ENCODE results near the gene AKIRIN2. TPM values are rescaled to one million over a fixed set of nuclear protein-coding genes. Genes with fewer than 3 reads are reported as not detected.
"Not testable (repeated sequence)": the region's sequence is repeated elsewhere in the genome, so short reads cannot be mapped to it uniquely, and the experiment has no call there.

Gene AKIRIN2
- total RNA-seq, 1 donor from 2014 or later: 49.0 TPM

- intact Hi-C loops (cut with DNase I): no loop called here
- ATAC-seq (no peak), DNase-seq (ENCODE audit: low spot score) (no peak)
These were observed 20.6 kb upstream of the AKIRIN2 start for GRCh38 chr6:87722540-87723169.

GRCh38 chr6:87721311-87721710 lies 19.3 kb upstream of the AKIRIN2 start:
- DNase-seq (ENCODE audit: low spot score) (no peak), ATAC-seq (no peak)
- intact Hi-C loops (cut with DNase I): no loop called here

GRCh38 chr6:87718662-87719433 lies 16.8 kb upstream of the AKIRIN2 start:
- DNase-seq (ENCODE audit: low spot score) (no peak), ATAC-seq (no peak)
- intact Hi-C loops (cut with DNase I): no loop called here

- intact Hi-C loops (cut with DNase I): no loop called here
- no peak for ATAC-seq
- no peak for DNase-seq (ENCODE audit: low spot score)
These were observed 15.0 kb upstream of the AKIRIN2 start for GRCh38 chr6:87716928-87717614.

GRCh38 chr6:87714093-87714842 lies 12.2 kb upstream of the AKIRIN2 start:
- DNase-seq (ENCODE audit: low spot score) (no peak), ATAC-seq (no peak)
- intact Hi-C loops (cut with DNase I): no loop called here

GRCh38 chr6:87712713-87713112 lies 10.7 kb upstream of the AKIRIN2 start:
- DNase-seq (ENCODE audit: low spot score); ATAC-seq; intact Hi-C loops (cut with DNase I): not testable (repeated sequence)

- ATAC-seq (no peak), DNase-seq (ENCODE audit: low spot score) (no peak)
- intact Hi-C loops (cut with DNase I): no loop called here
These were observed 8.1 kb upstream of the AKIRIN2 start for GRCh38 chr6:87710090-87710489.

GRCh38 chr6:87708581-87709427 lies 6.8 kb upstream of the AKIRIN2 start:
- ATAC-seq; DNase-seq (ENCODE audit: low spot score); intact Hi-C loops (cut with DNase I): not testable (repeated sequence)

- no peak for ATAC-seq
- intact Hi-C loops (cut with DNase I): no loop called here
- no peak for DNase-seq (ENCODE audit: low spot score)
These were observed 4.3 kb upstream of the AKIRIN2 start for GRCh38 chr6:87706187-87706966.

GRCh38 chr6:87705070-87705691 lies 3.1 kb upstream of the AKIRIN2 start:
- DNase-seq (ENCODE audit: low spot score): no peak
- no peak for ATAC-seq
- intact Hi-C loops (cut with DNase I): no loop called here

GRCh38 chr6:87703039-87703438 lies 1.0 kb upstream of the AKIRIN2 start:
- ATAC-seq; DNase-seq (ENCODE audit: low spot score); intact Hi-C loops (cut with DNase I): not testable (repeated sequence)

- ATAC-seq (peak; percentile 9), DNase-seq (ENCODE audit: low spot score) (no peak)
- intact Hi-C loops (cut with DNase I): no loop called here
These were observed 534 bp upstream of the AKIRIN2 start for GRCh38 chr6:87702589-87702945.

- ATAC-seq (no peak), DNase-seq (ENCODE audit: low spot score) (peak; percentile 70)
- intact Hi-C loops (cut with DNase I): no loop called here
These were observed 723 bp downstream of the AKIRIN2 start for GRCh38 chr6:87701344-87701675.

GRCh38 chr6:87700397-87701343 lies 1.4 kb downstream of the AKIRIN2 start:
- ATAC-seq (peak; percentile 11), DNase-seq (ENCODE audit: low spot score) (no peak)
- intact Hi-C loops (cut with DNase I): no loop called here

GRCh38 chr6:87699576-87699975 lies 2.5 kb downstream of the AKIRIN2 start:
- intact Hi-C loops (cut with DNase I): no loop called here
- no peak for ATAC-seq
- DNase-seq (ENCODE audit: low spot score): no peak

GRCh38 chr6:87698547-87699006 lies 3.5 kb downstream of the AKIRIN2 start:
- no peak for DNase-seq (ENCODE audit: low spot score)
- ATAC-seq: no peak
- intact Hi-C loops (cut with DNase I): no loop called here

Data from sciatic nerve (tissue), 2 donors.